ENCODE results near the gene CPSF3.

The CPSF3 gene

DNA sequence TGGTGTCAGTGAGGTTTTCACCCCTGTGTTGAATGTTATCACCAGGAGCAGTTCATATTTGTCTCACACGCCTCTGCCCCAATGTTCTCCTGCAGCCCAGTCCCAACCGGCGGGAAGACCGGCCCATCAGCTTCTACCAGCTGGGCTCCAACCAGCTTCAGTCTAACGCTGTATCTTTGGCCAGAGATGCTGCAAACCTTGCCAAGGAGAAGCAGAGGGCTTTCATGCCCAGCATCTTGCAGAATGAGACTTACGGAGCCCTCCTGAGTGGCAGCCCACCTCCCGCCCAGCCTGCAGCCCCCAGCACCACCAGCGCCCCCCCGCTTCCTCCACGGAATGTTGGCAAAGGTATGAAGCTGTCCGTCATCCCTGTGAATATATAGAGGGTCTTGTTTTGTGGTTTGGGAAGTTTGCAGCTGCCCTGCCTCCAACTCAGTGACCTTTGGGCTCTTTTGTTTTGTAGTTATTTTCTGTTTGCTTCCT, 35.2 kb upstream of the CPSF3 start:
- H2BK120ac ChIP-seq (ENCODE audit: low read depth, low read length): no peak overlapping the region
- H3K27ac ChIP-seq (replicated peaks; ENCODE audit: low read length): no peak overlapping the region
- no peak overlapping the region for H2BK15ac ChIP-seq (ENCODE audit: low read length)
- DNase-seq (ENCODE audit: low spot score): no peak
- no peak overlapping the region for H3K23ac ChIP-seq (ENCODE audit: low read depth, low read length, poor library complexity)
- H3K79me1 ChIP-seq (ENCODE audit: low read depth, low read length): no peaks in the 10 kb centered on the region
- H3K9ac ChIP-seq (ENCODE audit: low read depth, low read length, poor library complexity): no peak overlapping the region
- H3K4me2 ChIP-seq (ENCODE audit: insufficient read depth, low read length, poor library complexity, severe bottlenecking): no peak overlapping the region
- H2AFZ ChIP-seq (ENCODE audit: low read length): no peak overlapping the region
- H4K8ac ChIP-seq (ENCODE audit: low read depth, low read length): no peak overlapping the region
- no peaks in the 10 kb centered on the region for H3K9me3 ChIP-seq (replicated peaks in 1 of 2; ENCODE audit: control insufficient read depth in 2 of 2, insufficient read depth in 1 of 2, low read depth in 1 of 2, low read length in 2 of 2)
- H2AK5ac ChIP-seq (ENCODE audit: low read depth, low read length): no peak overlapping the region
- no peaks in the 10 kb centered on the region for H3K27me3 ChIP-seq (ENCODE audit: control insufficient read depth in 3 of 3, insufficient read depth in 3 of 3, low read depth in 1 of 3, low read length in 3 of 3)
- H3K36me3 ChIP-seq (replicated peaks in 1 of 2; ENCODE audit: control insufficient read depth in 2 of 2, insufficient read depth in 2 of 2, low read length in 2 of 2): peaks cover 24 to 94% of the 10 kb centered on the region in 2 donors
- WGBS, 2 donors (ENCODE audit: extremely low coverage in 2 of 2, insufficient read length in 2 of 2, insufficient replicate concordance in 1 of 2): no CpG with 5 or more reads among the region's 11 CpGs
- no peak overlapping the region for H4K91ac ChIP-seq (ENCODE audit: low read depth, low read length, poor library complexity)
- H3K4me1 ChIP-seq (ENCODE audit: control insufficient read depth in 2 of 2, insufficient read depth in 1 of 2, low read depth in 1 of 2, low read length in 2 of 2): peaks cover 9 to 10% of the 10 kb centered on the region in 2 donors
- no peak overlapping the region for H3K4ac ChIP-seq (ENCODE audit: low read length)
- no peak overlapping the region for H3K14ac ChIP-seq (ENCODE audit: low read length)
- peak overlapping the region; percentile 61 for H3K18ac ChIP-seq (ENCODE audit: low read length)
- no peak overlapping the region for H2BK5ac ChIP-seq (ENCODE audit: low read length)
- no peak overlapping the region for H3K4me3 ChIP-seq (ENCODE audit: low read length in 2 of 2)
- no peak overlapping the region for H2BK12ac ChIP-seq (ENCODE audit: low read length)

DNA sequence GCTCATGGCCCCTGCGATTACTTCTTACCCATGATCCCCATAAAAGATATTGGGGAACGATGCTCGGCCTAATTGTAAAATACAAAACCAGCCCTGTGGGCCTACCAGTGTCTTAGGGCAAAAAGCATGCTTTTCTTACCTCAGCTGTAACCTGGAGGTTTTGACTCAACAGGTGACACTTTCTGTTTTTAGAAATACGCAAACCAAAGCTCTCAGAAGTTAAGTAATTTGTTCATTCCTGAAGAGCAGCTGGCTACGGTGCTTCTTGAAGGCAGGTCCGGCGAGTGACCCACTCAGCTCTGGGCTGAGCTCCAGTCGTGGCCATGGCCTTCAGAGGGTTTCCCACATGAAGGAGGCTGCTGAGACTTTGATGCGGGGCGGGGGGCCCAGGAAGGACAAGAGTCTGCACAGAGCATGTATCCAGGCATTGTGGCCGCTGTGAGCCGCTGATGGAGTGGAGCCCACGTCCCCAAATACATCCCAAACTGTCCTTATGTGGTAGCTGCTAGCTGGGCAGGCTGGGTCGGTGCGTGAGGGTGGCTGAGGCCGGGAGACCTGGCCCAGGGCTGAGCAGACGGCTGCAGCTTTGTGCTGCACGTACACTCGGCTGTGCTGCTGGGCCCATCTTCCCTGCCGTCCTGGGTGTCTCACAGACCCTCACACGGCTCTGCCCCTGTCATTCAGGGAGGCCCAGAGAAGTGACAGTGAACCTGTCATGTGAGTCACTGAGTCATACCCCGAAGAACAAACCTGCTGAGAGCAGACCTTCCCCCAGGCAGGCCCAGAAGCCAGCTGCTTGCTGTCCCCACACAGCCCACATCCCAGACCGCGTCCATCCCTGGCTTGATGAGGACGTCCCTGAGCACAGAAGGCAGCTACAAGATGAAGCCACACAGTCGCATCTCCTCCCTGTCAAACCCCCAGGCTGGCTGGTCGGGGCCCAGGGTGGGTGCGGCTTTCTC, 34.2 kb upstream of the CPSF3 start:
- no peak overlapping the region for H2BK5ac ChIP-seq (ENCODE audit: low read length)
- no peak overlapping the region for H4K8ac ChIP-seq (ENCODE audit: low read depth, low read length)
- H3K4me3 ChIP-seq (ENCODE audit: low read length in 2 of 2): no peak overlapping the region
- peak overlapping the region; percentile 38 for H3K23ac ChIP-seq (ENCODE audit: low read depth, low read length, poor library complexity)
- no CpG with 5 or more reads among the region's 28 CpGs for WGBS, 2 donors (ENCODE audit: extremely low coverage in 2 of 2, insufficient read length in 2 of 2, insufficient replicate concordance in 1 of 2)
- H3K27me3 ChIP-seq (ENCODE audit: control insufficient read depth in 3 of 3, insufficient read depth in 3 of 3, low read depth in 1 of 3, low read length in 3 of 3): no peaks in the 10 kb centered on the region
- H2AFZ ChIP-seq (ENCODE audit: low read length): no peak overlapping the region
- H2AK5ac ChIP-seq (ENCODE audit: low read depth, low read length): no peak overlapping the region
- peaks cover 9 to 13% of the 10 kb centered on the region in 2 donors for H3K4me1 ChIP-seq (ENCODE audit: control insufficient read depth in 2 of 2, insufficient read depth in 1 of 2, low read depth in 1 of 2, low read length in 2 of 2)
- no peaks in the 10 kb centered on the region for H3K79me1 ChIP-seq (ENCODE audit: low read depth, low read length)
- H3K9ac ChIP-seq (ENCODE audit: low read depth, low read length, poor library complexity): no peak overlapping the region
- H3K36me3 ChIP-seq (replicated peaks in 1 of 2; ENCODE audit: control insufficient read depth in 2 of 2, insufficient read depth in 2 of 2, low read length in 2 of 2): peaks cover 23 to 95% of the 10 kb centered on the region in 2 donors
- no peak for DNase-seq (ENCODE audit: low spot score)
- H2BK12ac ChIP-seq (ENCODE audit: low read length): no peak overlapping the region
- no peaks in the 10 kb centered on the region for H3K9me3 ChIP-seq (replicated peaks in 1 of 2; ENCODE audit: control insufficient read depth in 2 of 2, insufficient read depth in 1 of 2, low read depth in 1 of 2, low read length in 2 of 2)
- H3K27ac ChIP-seq (replicated peaks; ENCODE audit: low read length): no peak overlapping the region
- no peak overlapping the region for H3K14ac ChIP-seq (ENCODE audit: low read length)
- no peak overlapping the region for H3K4ac ChIP-seq (ENCODE audit: low read length)
- no peak overlapping the region for H2BK15ac ChIP-seq (ENCODE audit: low read length)
- no peak overlapping the region for H2BK120ac ChIP-seq (ENCODE audit: low read depth, low read length)
- no peak overlapping the region for H3K4me2 ChIP-seq (ENCODE audit: insufficient read depth, low read length, poor library complexity, severe bottlenecking)
- H4K91ac ChIP-seq (ENCODE audit: low read depth, low read length, poor library complexity): no peak overlapping the region
- H3K18ac ChIP-seq (ENCODE audit: low read length): no peak overlapping the region

DNA sequence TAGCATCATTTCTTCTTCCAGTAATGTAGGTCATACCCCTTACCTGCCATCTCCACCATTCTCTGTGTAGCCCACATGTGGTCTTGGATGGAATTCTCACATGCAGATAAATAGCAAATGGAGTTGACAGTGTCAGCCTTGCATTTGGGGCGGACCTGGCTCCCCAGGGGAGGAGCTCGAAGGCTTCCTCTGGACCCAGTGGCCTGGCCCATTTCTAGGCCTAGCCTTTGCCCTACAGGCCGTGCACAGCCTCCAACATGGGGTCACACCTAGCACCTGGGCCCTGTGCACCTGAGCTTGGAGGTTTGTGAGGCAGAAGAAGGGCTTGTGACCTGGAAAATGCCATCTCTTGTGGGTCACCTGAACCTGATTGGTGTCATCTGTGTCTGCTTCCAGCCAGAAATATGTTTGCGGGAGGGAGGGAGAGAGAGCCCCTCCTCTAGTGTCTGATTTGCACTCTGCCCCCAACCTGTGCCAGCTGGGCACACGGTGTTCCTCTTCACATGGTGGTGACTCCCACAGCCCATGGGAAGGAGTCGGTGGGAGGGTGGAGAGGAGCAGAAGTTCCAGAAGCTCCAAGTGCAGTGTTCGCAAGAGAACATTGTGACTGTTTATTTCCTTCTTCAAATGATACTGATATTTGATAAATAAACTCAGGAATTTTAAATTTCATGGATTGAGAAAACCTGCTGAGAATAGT, 33.2 kb upstream of the CPSF3 start:
- no peak overlapping the region for H3K18ac ChIP-seq (ENCODE audit: low read length)
- H3K4ac ChIP-seq (ENCODE audit: low read length): no peak overlapping the region
- no peak for DNase-seq (ENCODE audit: low spot score)
- H2BK12ac ChIP-seq (ENCODE audit: low read length): no peak overlapping the region
- no peak overlapping the region for H4K8ac ChIP-seq (ENCODE audit: low read depth, low read length)
- H2BK120ac ChIP-seq (ENCODE audit: low read depth, low read length): no peak overlapping the region
- no peak overlapping the region for H2AK5ac ChIP-seq (ENCODE audit: low read depth, low read length)
- H2BK5ac ChIP-seq (ENCODE audit: low read length): no peak overlapping the region
- H4K91ac ChIP-seq (ENCODE audit: low read depth, low read length, poor library complexity): no peak overlapping the region
- no peak overlapping the region for H3K27ac ChIP-seq (replicated peaks; ENCODE audit: low read length)
- no peak overlapping the region for H3K9ac ChIP-seq (ENCODE audit: low read depth, low read length, poor library complexity)
- no peak overlapping the region for H3K4me2 ChIP-seq (ENCODE audit: insufficient read depth, low read length, poor library complexity, severe bottlenecking)
- no peak overlapping the region for H2AFZ ChIP-seq (ENCODE audit: low read length)
- H3K4me1 ChIP-seq (ENCODE audit: control insufficient read depth in 2 of 2, insufficient read depth in 1 of 2, low read depth in 1 of 2, low read length in 2 of 2): peaks cover 9 to 13% of the 10 kb centered on the region in 2 donors
- no peak overlapping the region for H2BK15ac ChIP-seq (ENCODE audit: low read length)
- H3K14ac ChIP-seq (ENCODE audit: low read length): no peak overlapping the region
- no peaks in the 10 kb centered on the region for H3K79me1 ChIP-seq (ENCODE audit: low read depth, low read length)
- peaks cover 27 to 92% of the 10 kb centered on the region in 2 donors for H3K36me3 ChIP-seq (replicated peaks in 1 of 2; ENCODE audit: control insufficient read depth in 2 of 2, insufficient read depth in 2 of 2, low read length in 2 of 2)
- no peaks in the 10 kb centered on the region for H3K27me3 ChIP-seq (ENCODE audit: control insufficient read depth in 3 of 3, insufficient read depth in 3 of 3, low read depth in 1 of 3, low read length in 3 of 3)
- no peaks in the 10 kb centered on the region for H3K9me3 ChIP-seq (replicated peaks in 1 of 2; ENCODE audit: control insufficient read depth in 2 of 2, insufficient read depth in 1 of 2, low read depth in 1 of 2, low read length in 2 of 2)
- no peak overlapping the region for H3K4me3 ChIP-seq (ENCODE audit: low read length in 2 of 2)
- no CpG with 5 or more reads among the region's 7 CpGs for WGBS, 2 donors (ENCODE audit: extremely low coverage in 2 of 2, insufficient read length in 2 of 2, insufficient replicate concordance in 1 of 2)
- H3K23ac ChIP-seq (ENCODE audit: low read depth, low read length, poor library complexity): no peak overlapping the region

DNA sequence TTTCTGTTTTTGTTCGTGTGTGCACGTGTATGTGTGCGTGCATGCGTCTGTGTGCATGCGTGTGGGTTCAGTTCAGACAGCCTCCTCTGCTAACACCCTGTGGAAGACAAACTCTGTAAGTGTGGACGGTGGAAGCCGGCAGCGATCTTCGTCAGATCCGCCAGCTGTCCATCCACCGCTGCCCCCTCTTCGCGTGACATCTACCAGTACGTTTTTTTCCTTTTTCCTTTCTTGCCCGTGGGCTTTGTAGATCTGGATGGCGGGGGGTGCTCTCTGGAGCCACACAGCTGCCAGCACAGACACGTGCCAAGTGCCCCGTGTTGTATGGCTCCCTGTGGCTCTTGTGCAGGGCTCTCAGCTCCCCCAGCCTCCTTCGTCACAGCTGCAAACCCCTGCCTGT, 32.5 kb upstream of the CPSF3 start:
- Histone ChIP-seq H2BK15ac (ENCODE audit: low read length) (no peak overlapping the region), H4K91ac (ENCODE audit: low read depth, low read length, poor library complexity) (no peak overlapping the region), H3K4me2 (ENCODE audit: insufficient read depth, low read length, poor library complexity, severe bottlenecking) (no peak overlapping the region), H2AFZ (ENCODE audit: low read length) (no peak overlapping the region), H2AK5ac (ENCODE audit: low read depth, low read length) (no peak overlapping the region), H3K79me1 (ENCODE audit: low read depth, low read length) (no peaks in the 10 kb centered on the region), H2BK5ac (ENCODE audit: low read length) (no peak overlapping the region), H3K18ac (ENCODE audit: low read length) (no peak overlapping the region), H3K27me3 (ENCODE audit: control insufficient read depth in 3 of 3, insufficient read depth in 3 of 3, low read depth in 1 of 3, low read length in 3 of 3) (no peaks in the 10 kb centered on the region), H3K9me3 (replicated peaks in 1 of 2; ENCODE audit: control insufficient read depth in 2 of 2, insufficient read depth in 1 of 2, low read depth in 1 of 2, low read length in 2 of 2) (no peaks in the 10 kb centered on the region), H4K8ac (ENCODE audit: low read depth, low read length) (no peak overlapping the region), H3K27ac (replicated peaks; ENCODE audit: low read length) (no peak overlapping the region), H3K4me1 (ENCODE audit: control insufficient read depth in 2 of 2, insufficient read depth in 1 of 2, low read depth in 1 of 2, low read length in 2 of 2) (peaks cover 9 to 13% of the 10 kb centered on the region in 2 donors), H3K23ac (ENCODE audit: low read depth, low read length, poor library complexity) (peak overlapping the region; percentile 36), H3K4me3 (ENCODE audit: low read length in 2 of 2) (no peak overlapping the region), H3K14ac (ENCODE audit: low read length) (no peak overlapping the region), H3K9ac (ENCODE audit: low read depth, low read length, poor library complexity) (no peak overlapping the region), H2BK120ac (ENCODE audit: low read depth, low read length) (no peak overlapping the region), H2BK12ac (ENCODE audit: low read length) (no peak overlapping the region), H3K36me3 (replicated peaks in 1 of 2; ENCODE audit: control insufficient read depth in 2 of 2, insufficient read depth in 2 of 2, low read length in 2 of 2) (peaks cover 27 to 89% of the 10 kb centered on the region in 2 donors), H3K4ac (ENCODE audit: low read length) (no peak overlapping the region)
- no CpG with 5 or more reads among the region's 19 CpGs for WGBS, 2 donors (ENCODE audit: extremely low coverage in 2 of 2, insufficient read length in 2 of 2, insufficient replicate concordance in 1 of 2)
- no peak for DNase-seq (ENCODE audit: low spot score)
